ENCODE measurements around the gene SLC28A1. TPM values are rescaled to one million over a fixed set of nuclear protein-coding genes. Genes with fewer than 3 reads are reported as not detected.

Gene SLC28A1
- total RNA-seq, 1 experiment from 2014 or later: not detected

DNA sequence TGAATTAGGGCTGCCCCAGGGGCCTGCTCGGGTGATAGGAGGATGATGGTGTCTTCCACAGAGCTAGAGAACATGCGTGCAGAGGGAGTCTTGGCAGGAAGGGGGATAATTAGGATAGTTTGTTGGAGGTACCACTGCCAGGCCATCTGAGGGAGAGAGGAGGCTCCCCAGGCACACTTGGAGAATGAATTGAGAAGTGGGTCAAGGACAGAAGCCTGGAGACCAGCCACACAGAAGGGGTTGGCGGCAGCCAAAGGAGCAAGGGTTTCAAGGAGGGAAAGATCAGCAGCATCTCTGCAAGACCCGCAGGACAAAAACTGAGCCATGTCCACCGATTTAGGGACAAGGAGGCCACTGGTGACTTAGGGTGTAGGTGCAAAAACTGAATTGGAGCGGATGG lies 6.9 kb downstream of the SLC28A1 start:
- Histone ChIP-seq H3K79me2 (ENCODE audit: insufficient read depth, low read length) (no peaks in the 10 kb centered on the region), H3K4me3 (replicated peaks in 1 of 2; ENCODE audit: low read depth in 1 of 2, low read length in 2 of 2) (no peak overlapping the region), H2AFZ (ENCODE audit: low read depth, low read length, poor library complexity, severe bottlenecking) (no peak overlapping the region), H3K9ac (ENCODE audit: low read length) (no peak overlapping the region), H3K27me3 (ENCODE audit: insufficient read depth, low read length) (no peaks in the 10 kb centered on the region), H3K9me3 (ENCODE audit: control insufficient read depth in 1 of 2, insufficient read depth in 1 of 2, low read depth in 1 of 2, low read length in 2 of 2) (no peaks in the 10 kb centered on the region), H3K4me1 (ENCODE audit: control insufficient read depth in 1 of 2, insufficient read depth in 2 of 2, low read length in 2 of 2) (peaks cover 0 to 10% of the 10 kb centered on the region in 2 experiments; a peak in 1 of 4 replicates), H3K4me2 (ENCODE audit: low read length) (no peak overlapping the region), H3K27ac (ENCODE audit: low read depth, low read length) (no peak overlapping the region), H3K9me2 (ENCODE audit: insufficient read depth) (no peaks in the 10 kb centered on the region), H3K36me3 (ENCODE audit: control insufficient read depth in 1 of 2, insufficient read depth in 2 of 2, low read length in 2 of 2) (no peaks in the 10 kb centered on the region), H4K20me1 (ENCODE audit: insufficient read depth) (no peaks in the 10 kb centered on the region)
- POLR2A ChIA-PET: no interaction called here
- intact Hi-C loops (cut with micrococcal nuclease): no loop called here
- CTCF ChIA-PET: no interaction called here
- no TSS peak for BruUV-seq (replicated peaks)
- ATAC-seq (no peak), DNase-seq (ENCODE audit: low read depth, low spot score) (no peak)
- RAD21 ChIA-PET (ENCODE audit: low non-redundant PET in 1 of 2, low total read pairs in 2 of 2, uncharacterized antibody in 2 of 2, unreplicated experiment in 2 of 2): no interaction called here
- no peak for TF ChIP-seq SP1 (IDR thresholded peaks at IDR 0.05; ENCODE audit: low read depth)
- TF ChIP-seq, protein P1, sequence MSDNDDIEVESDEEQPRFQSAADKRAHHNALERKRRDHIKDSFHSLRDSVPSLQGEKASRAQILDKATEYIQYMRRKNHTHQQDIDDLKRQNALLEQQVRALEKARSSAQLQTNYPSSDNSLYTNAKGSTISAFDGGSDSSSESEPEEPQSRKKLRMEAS (IDR thresholded peaks at IDR 0.05): no peak
- TF ChIP-seq ZFX (IDR thresholded peaks at IDR 0.05): no peak
- TF ChIP-seq ELF1 (IDR thresholded peaks at IDR 0.05; ENCODE audit: borderline replicate concordance, low read depth): no peak
- TF ChIP-seq, protein P2, sequence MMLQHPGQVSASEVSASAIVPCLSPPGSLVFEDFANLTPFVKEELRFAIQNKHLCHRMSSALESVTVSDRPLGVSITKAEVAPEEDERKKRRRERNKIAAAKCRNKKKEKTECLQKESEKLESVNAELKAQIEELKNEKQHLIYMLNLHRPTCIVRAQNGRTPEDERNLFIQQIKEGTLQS (IDR thresholded peaks at IDR 0.05): no peak
- TF ChIP-seq SIN3A (IDR thresholded peaks at IDR 0.05; ENCODE audit: low read depth): no peak
- TF ChIP-seq RAD21 (IDR thresholded peaks at IDR 0.05; ENCODE audit: low read depth): no peak
- TF ChIP-seq SRF (IDR thresholded peaks at IDR 0.05; ENCODE audit: low read depth): no peak
- TF ChIP-seq, protein P3, sequence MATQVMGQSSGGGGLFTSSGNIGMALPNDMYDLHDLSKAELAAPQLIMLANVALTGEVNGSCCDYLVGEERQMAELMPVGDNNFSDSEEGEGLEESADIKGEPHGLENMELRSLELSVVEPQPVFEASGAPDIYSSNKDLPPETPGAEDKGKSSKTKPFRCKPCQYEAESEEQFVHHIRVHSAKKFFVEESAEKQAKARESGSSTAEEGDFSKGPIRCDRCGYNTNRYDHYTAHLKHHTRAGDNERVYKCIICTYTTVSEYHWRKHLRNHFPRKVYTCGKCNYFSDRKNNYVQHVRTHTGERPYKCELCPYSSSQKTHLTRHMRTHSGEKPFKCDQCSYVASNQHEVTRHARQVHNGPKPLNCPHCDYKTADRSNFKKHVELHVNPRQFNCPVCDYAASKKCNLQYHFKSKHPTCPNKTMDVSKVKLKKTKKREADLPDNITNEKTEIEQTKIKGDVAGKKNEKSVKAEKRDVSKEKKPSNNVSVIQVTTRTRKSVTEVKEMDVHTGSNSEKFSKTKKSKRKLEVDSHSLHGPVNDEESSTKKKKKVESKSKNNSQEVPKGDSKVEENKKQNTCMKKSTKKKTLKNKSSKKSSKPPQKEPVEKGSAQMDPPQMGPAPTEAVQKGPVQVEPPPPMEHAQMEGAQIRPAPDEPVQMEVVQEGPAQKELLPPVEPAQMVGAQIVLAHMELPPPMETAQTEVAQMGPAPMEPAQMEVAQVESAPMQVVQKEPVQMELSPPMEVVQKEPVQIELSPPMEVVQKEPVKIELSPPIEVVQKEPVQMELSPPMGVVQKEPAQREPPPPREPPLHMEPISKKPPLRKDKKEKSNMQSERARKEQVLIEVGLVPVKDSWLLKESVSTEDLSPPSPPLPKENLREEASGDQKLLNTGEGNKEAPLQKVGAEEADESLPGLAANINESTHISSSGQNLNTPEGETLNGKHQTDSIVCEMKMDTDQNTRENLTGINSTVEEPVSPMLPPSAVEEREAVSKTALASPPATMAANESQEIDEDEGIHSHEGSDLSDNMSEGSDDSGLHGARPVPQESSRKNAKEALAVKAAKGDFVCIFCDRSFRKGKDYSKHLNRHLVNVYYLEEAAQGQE (IDR thresholded peaks at IDR 0.05; ENCODE audit: low read depth): no peak
- TF ChIP-seq, protein P4, sequence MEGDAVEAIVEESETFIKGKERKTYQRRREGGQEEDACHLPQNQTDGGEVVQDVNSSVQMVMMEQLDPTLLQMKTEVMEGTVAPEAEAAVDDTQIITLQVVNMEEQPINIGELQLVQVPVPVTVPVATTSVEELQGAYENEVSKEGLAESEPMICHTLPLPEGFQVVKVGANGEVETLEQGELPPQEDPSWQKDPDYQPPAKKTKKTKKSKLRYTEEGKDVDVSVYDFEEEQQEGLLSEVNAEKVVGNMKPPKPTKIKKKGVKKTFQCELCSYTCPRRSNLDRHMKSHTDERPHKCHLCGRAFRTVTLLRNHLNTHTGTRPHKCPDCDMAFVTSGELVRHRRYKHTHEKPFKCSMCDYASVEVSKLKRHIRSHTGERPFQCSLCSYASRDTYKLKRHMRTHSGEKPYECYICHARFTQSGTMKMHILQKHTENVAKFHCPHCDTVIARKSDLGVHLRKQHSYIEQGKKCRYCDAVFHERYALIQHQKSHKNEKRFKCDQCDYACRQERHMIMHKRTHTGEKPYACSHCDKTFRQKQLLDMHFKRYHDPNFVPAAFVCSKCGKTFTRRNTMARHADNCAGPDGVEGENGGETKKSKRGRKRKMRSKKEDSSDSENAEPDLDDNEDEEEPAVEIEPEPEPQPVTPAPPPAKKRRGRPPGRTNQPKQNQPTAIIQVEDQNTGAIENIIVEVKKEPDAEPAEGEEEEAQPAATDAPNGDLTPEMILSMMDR (IDR thresholded peaks at IDR 0.05 in 2 of 3, conservative IDR thresholded peaks at IDR 0.05 in 1 of 3; ENCODE audit: borderline replicate concordance in 1 of 3, insufficient read depth in 1 of 3, low read depth in 2 of 3, low read length in 2 of 3): no peak
- no peak for TF ChIP-seq JUND (IDR thresholded peaks at IDR 0.05)
- TF ChIP-seq EGR1 (IDR thresholded peaks at IDR 0.05; ENCODE audit: low read depth): no peak
- TF ChIP-seq, protein P5, sequence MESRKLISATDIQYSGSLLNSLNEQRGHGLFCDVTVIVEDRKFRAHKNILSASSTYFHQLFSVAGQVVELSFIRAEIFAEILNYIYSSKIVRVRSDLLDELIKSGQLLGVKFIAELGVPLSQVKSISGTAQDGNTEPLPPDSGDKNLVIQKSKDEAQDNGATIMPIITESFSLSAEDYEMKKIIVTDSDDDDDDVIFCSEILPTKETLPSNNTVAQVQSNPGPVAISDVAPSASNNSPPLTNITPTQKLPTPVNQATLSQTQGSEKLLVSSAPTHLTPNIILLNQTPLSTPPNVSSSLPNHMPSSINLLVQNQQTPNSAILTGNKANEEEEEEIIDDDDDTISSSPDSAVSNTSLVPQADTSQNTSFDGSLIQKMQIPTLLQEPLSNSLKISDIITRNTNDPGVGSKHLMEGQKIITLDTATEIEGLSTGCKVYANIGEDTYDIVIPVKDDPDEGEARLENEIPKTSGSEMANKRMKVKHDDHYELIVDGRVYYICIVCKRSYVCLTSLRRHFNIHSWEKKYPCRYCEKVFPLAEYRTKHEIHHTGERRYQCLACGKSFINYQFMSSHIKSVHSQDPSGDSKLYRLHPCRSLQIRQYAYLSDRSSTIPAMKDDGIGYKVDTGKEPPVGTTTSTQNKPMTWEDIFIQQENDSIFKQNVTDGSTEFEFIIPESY (IDR thresholded peaks at IDR 0.05; ENCODE audit: extremely low read depth, insufficient replicate concordance, low read length): no peak
- TF ChIP-seq POLR2AphosphoS5 (IDR thresholded peaks at IDR 0.05; ENCODE audit: low read depth, low read length): no peak
- TF ChIP-seq CBX3 (IDR thresholded peaks at IDR 0.05; ENCODE audit: low read depth): no peak
- no peak for TF ChIP-seq EZH2 (IDR thresholded peaks at IDR 0.05)
- TF ChIP-seq EZH2phosphoT487 (IDR thresholded peaks at IDR 0.05; ENCODE audit: borderline replicate concordance): no peak
- no peak for TF ChIP-seq CEBPB (IDR thresholded peaks at IDR 0.05; ENCODE audit: low read depth)
- TF ChIP-seq ZNF274 (IDR thresholded peaks at IDR 0.05; ENCODE audit: low read depth, low read length): no peak
- no peak for TF ChIP-seq YY1 (IDR thresholded peaks at IDR 0.05; ENCODE audit: extremely low read depth, insufficient replicate concordance, low read depth, low read length)
